ENCODE measurements around the gene CCNC.
"Not testable (repeated sequence)": the region's sequence is repeated elsewhere in the genome, so short reads cannot be mapped to it uniquely, and the experiment has no call there.

GRCh38 chr6:99594696-99595095 is 26.2 kb upstream of the CCNC start:
- not testable (repeated sequence) for TF ChIP-seq CTCF, POLR2A (IDR thresholded peaks at IDR 0.05)
